GM12801 (cell line): ENCODE data around the gene ZNF487.

Source experiments
- CTCF ChIP-seq: IDR thresholded peaks from one replicate; pipeline ENCODE4 v1.5.1; 2011; ENCODE audit warnings: control low read depth; ENCODE audit not compliant: insufficient read length; ENCODE audit errors: extremely low read depth

ZNF487 gene

GRCh38 chr10:43407576-43408330, 29.2 kb upstream of the ZNF487 start:
- TF ChIP-seq CTCF = no peak

GRCh38 chr10:43408331-43408709, 28.6 kb upstream of the ZNF487 start:
- TF ChIP-seq CTCF = no peak

- no peak for TF ChIP-seq CTCF
Measured at GRCh38 chr10:43408710-43409384, 28.1 kb upstream of the ZNF487 start, which contains the start of gene HNRNPF. HNRNPF (minus strand) TSS chr10:43409186; CDS start chr10:43387884, 21,302 bp downstream.

GRCh38 chr10:43409385-43410109, 27.4 kb upstream of the ZNF487 start:
- no peak for TF ChIP-seq CTCF

- TF ChIP-seq CTCF = no peak
Measured at GRCh38 chr10:43410345-43410744, 26.6 kb upstream of the ZNF487 start.

- no peak for TF ChIP-seq CTCF
Measured at GRCh38 chr10:43411536-43411935, 25.4 kb upstream of the ZNF487 start.

- TF ChIP-seq CTCF = no peak
Measured at GRCh38 chr10:43415544-43415943, 21.4 kb upstream of the ZNF487 start.
